Smooth muscle cell (in vitro differentiated cells): Measurements from ENCODE around the gene GJC2. TPM values are rescaled to one million over a fixed set of nuclear protein-coding genes. Genes with fewer than 3 reads are reported as not detected.

Experiments
- DNase-seq: peaks from one replicate; lab custom pipeline; 2025; ENCODE audit not compliant: unreplicated experiment; lab: John Stamatoyannopoulos, UW
- H2AFZ ChIP-seq: fragments of 200-600 bp; sonication (generic); 2 replicates; pipeline ENCODE4 v1.6.0; 2016; ENCODE audit warnings: antibody characterized with exemption, low read depth, mild to moderate bottlenecking
- H3F3A ChIP-seq: fragments of 200-600 bp; sonication (generic); 2 replicates; pipeline ENCODE4 v1.6.0; 2017; ENCODE audit warnings: antibody characterized with exemption, low read depth
- H3K27ac ChIP-seq: fragments of 200-600 bp; sonication (generic); 2 replicates; pipeline ENCODE4 v1.5.1; 2016; ENCODE audit warnings: low read depth, mild to moderate bottlenecking
- H3K27me3 ChIP-seq: fragments of 200-600 bp; sonication (generic); 2 replicates; pipeline ENCODE4 v1.6.1; 2016; ENCODE audit warnings: low read depth, mild to moderate bottlenecking
- H3K36me3 ChIP-seq: fragments of 200-600 bp; sonication (generic); 2 replicates; pipeline ENCODE4 v1.5.1; 2016; ENCODE audit warnings: low read depth
- H3K4me1 ChIP-seq: fragments of 200-600 bp; sonication (generic); 2 replicates; pipeline ENCODE4 v1.5.1; 2016; ENCODE audit warnings: low read depth
- H3K4me2 ChIP-seq: fragments of 200-600 bp; sonication (generic); 2 replicates; pipeline ENCODE4 v1.6.0; 2016; ENCODE audit warnings: mild to moderate bottlenecking
- H3K4me3 ChIP-seq: fragments of 200-600 bp; sonication (generic); 2 replicates; pipeline ENCODE4 v1.5.1; 2016; ENCODE audit warnings: mild to moderate bottlenecking
- H3K79me2 ChIP-seq: fragments of 200-600 bp; sonication (generic); 2 replicates; pipeline ENCODE4 v1.6.0; 2016; ENCODE audit warnings: low read depth, mild to moderate bottlenecking
- H3K9ac ChIP-seq: fragments of 200-600 bp; sonication (generic); 2 replicates; pipeline ENCODE4 v1.6.0; 2016; ENCODE audit warnings: low read depth
- H3K9me3 ChIP-seq: fragments of 200-600 bp; sonication (generic); replicated peaks from 2 replicates; pipeline ENCODE4 v1.5.1; 2016; ENCODE audit warnings: low read depth
- H4K20me1 ChIP-seq: fragments of 200-600 bp; sonication (generic); 2 replicates; pipeline ENCODE4 v1.6.0; 2016; ENCODE audit warnings: low read depth
- WGBS: methylation state at CpG from one replicate; pipeline ENCODE4 v1.1.7; 2016; ENCODE audit warnings: low lambda C conversion rate; 5-methylcytosine and 5-hydroxymethylcytosine counted together
- polyA plus RNA-seq: library from polyadenylated mRNA; unstranded; fragments of >200 nt; fragmentation: Nextera tagmentation; extraction: Ambion mirVana; gene quantifications from 2 replicates; pipeline ENCODE4 v1.2.1, GENCODE V29; 2016
- total RNA-seq: library from RNA; depleted of rRNA; stranded (reverse); fragments of >200 nt; gene quantifications from 2 replicates; pipeline ENCODE4 v1.2.3, GENCODE V29; 2014
- TF ChIP-seq, protein P1 (sequence below): fragments of 200-600 bp; sonication (generic); IDR thresholded peaks from 2 replicates; pipeline ENCODE4 v1.5.1; 2017; ENCODE audit warnings: borderline replicate concordance, mild to moderate bottlenecking, antibody characterized with exemption; ENCODE audit not compliant: insufficient read depth, poor library complexity, severe bottlenecking

GJC2 gene
- total RNA-seq (0.13 TPM in 1 of 2 replicates, not detected in the other), polyA plus RNA-seq (0.29 and 0.63 TPM in 2 replicates)

DNA sequence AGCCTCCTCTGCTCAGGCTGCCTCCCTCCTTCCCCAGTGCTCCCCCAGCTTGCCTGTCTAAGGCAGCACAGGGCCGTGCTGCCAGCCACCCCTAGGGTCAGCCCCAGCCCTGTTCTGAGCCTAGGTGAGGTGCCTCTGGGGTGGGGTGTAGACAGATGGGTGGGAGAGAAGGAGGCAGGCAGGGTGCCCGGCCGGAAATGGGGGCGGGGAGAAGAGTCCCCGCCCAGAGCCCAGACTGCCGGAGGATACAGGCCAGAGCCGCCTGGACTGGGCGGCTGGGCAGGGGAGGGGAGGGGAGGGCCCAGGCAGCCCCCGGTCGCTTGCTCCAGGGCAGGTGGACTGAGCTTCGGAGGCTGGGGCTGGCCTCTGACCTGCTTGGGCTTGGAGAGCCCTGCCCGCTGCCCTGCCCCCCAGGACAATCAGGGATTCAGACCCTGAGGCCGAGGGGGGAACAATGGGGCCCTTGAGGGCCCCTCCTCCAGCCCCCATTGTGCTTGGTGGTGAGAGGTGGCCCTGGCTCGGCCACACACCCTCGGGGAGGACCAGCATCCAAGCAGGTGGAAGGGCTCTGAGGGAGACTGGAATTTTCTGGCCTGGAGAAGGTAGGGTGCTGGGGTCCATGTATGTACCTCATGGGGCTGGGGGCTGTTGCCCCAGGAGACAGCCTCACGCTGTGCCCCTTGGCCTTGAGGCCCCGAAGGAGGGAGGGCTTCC is at the start of gene GJC2:
GJC2 (plus strand) TSS at position 525 of the 714 bp plus-strand sequence. CDS start 7,829 bp downstream, outside the sequence.
- no peak within 1 kb of the TSS for H3K9ac ChIP-seq
- no peaks in the 10 kb centered on the region for H3K9me3 ChIP-seq
- TF ChIP-seq, protein P1, sequence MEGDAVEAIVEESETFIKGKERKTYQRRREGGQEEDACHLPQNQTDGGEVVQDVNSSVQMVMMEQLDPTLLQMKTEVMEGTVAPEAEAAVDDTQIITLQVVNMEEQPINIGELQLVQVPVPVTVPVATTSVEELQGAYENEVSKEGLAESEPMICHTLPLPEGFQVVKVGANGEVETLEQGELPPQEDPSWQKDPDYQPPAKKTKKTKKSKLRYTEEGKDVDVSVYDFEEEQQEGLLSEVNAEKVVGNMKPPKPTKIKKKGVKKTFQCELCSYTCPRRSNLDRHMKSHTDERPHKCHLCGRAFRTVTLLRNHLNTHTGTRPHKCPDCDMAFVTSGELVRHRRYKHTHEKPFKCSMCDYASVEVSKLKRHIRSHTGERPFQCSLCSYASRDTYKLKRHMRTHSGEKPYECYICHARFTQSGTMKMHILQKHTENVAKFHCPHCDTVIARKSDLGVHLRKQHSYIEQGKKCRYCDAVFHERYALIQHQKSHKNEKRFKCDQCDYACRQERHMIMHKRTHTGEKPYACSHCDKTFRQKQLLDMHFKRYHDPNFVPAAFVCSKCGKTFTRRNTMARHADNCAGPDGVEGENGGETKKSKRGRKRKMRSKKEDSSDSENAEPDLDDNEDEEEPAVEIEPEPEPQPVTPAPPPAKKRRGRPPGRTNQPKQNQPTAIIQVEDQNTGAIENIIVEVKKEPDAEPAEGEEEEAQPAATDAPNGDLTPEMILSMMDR, result no peak
- no peak within 1 kb of the TSS for H2AFZ ChIP-seq
- H4K20me1 ChIP-seq, result peaks cover 63% of the 10 kb centered on the region
- H3K4me3 ChIP-seq, result no peak within 1 kb of the TSS
- 68% methylated on average over 10 of the region's 17 CpGs for WGBS
- H3K27ac ChIP-seq, result no peak within 1 kb of the TSS
- no peak for DNase-seq
- peaks cover 8% of the 10 kb centered on the region for H3K4me1 ChIP-seq
- H3K4me2 ChIP-seq, result no peak within 1 kb of the TSS
- H3K27me3 ChIP-seq, result no peaks in the 10 kb centered on the region
- no peaks in the 10 kb centered on the region for H3K36me3 ChIP-seq
- H3K79me2 ChIP-seq, result peaks cover 13% of the 10 kb centered on the region
- no peaks in the 10 kb centered on the region for H3F3A ChIP-seq

GRCh38 chr1:228100822-228101613 is 48.7 kb upstream of the GJC2 start:
- 93% methylated on average over 12 of the region's 12 CpGs for WGBS
- Histone ChIP-seq H3K79me2 (peaks cover 63% of the 10 kb centered on the region), H2AFZ (no peak overlapping the region), H3F3A (peaks cover 23% of the 10 kb centered on the region), H3K27me3 (no peaks in the 10 kb centered on the region), H4K20me1 (peaks cover 65% of the 10 kb centered on the region), H3K36me3 (no peaks in the 10 kb centered on the region), H3K4me1 (peaks cover 6% of the 10 kb centered on the region), H3K27ac (peak overlapping the region; percentile 38), H3K9me3 (no peaks in the 10 kb centered on the region), H3K4me2 (no peak overlapping the region), H3K4me3 (no peak overlapping the region), H3K9ac (no peak overlapping the region)
- TF ChIP-seq, protein P1, result no peak
- no peak for DNase-seq

DNA sequence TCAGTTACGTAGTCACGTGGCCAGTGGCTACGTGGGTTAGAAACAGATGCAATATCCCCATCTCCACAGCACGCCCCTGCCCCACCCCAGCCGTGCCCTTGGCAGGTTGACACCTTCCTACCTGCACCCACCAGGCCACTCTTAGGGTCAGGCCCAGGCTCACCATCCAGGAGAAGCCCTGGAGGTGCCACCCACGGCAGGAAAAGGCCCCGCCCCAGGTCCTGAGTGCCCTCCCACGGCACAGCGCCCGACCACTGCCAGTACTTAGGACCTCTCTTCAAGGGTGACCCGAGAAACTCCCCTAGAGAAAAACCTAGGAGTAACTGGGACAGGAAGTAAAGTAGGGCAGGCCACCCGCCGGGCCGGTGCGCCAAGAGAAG is 48.1 kb upstream of the GJC2 start:
- Histone ChIP-seq H4K20me1 (peaks cover 59% of the 10 kb centered on the region), H3K4me2 (peak overlapping the region; percentile 96), H3K9ac (no peak overlapping the region), H3K79me2 (peaks cover 58% of the 10 kb centered on the region), H3K9me3 (no peaks in the 10 kb centered on the region), H2AFZ (no peak overlapping the region), H3K4me1 (peaks cover 6% of the 10 kb centered on the region), H3K4me3 (peak overlapping the region; percentile 76), H3F3A (peaks cover 23% of the 10 kb centered on the region), H3K27me3 (no peaks in the 10 kb centered on the region), H3K27ac (no peak overlapping the region), H3K36me3 (no peaks in the 10 kb centered on the region)
- TF ChIP-seq, protein P1, result no peak
- 77% methylated on average over 15 of the region's 15 CpGs for WGBS
- DNase-seq, result no peak
